ENCODE results near the gene SORCS2.

SORCS2 gene

DNA sequence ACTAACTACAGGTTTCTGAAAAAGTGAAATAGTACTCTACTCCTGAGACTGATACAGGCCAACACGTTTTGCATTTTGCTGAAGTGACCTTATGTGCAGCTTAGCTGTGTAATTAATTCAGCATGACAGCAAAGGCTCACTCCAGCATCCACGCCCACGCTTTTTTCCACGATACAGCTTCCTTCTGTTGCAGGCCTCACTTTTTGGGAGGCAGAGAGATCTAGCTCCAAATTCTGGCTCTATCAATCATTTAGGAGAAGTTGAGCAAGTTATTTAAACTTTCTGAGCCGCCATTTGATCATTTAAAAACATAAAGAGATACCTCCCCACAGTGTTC lies 587.1 kb downstream of the SORCS2 start:
- no peak for DNase-seq

GRCh38 chr4:7780751-7781348 lies 588.5 kb downstream of the SORCS2 start:
- no peak for DNase-seq

GRCh38 chr4:7781366-7781765 lies 589.0 kb downstream of the SORCS2 start:
- no peak for DNase-seq

GRCh38 chr4:7781993-7782392 lies 589.7 kb downstream of the SORCS2 start:
- DNase-seq: no peak

DNA sequence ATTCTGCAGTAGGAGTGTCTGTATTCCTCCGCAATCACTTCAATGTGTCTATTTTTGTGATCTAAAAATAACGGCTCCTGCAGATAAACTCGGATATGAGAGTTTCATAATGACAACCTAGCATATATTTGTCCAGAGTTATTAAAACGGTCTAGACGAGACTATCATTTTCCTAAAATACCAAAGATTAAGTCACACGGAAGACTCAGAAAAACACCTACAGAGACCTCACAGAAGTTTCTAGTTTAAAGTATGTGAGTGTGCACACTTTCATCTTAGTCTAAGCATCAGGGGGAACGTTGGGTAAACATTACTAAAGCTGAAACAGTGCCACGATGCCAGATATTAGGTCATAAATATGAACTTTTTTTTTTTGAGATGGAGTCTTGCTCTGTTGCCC lies 590.4 kb downstream of the SORCS2 start:
- no peak for DNase-seq

DNA sequence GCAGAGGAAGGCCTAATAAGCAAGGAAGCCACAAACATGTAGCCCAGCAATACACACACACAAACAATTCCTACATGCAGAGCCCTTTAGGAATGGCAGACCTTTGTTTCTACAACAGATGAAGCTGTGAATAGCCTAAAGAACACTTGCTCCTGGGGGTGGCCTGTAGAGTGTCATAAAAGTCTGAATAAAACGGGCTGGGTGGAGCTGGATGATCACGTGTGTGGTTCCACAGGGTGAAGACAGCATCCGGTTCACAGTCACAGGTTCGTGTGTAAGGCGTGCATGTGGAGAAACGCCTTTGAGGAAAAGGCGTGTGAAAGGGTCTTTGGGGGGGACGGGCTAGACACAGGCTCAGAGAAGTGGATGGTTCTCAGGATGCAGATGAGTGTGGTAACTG lies 591.2 kb downstream of the SORCS2 start:
- DNase-seq: no peak

- DNase-seq: no peak
Observed at GRCh38 chr4:7784131-7784870, 592.0 kb downstream of the SORCS2 start.

GRCh38 chr4:7785017-7785416 lies 592.7 kb downstream of the SORCS2 start:
- DNase-seq: no peak

DNA sequence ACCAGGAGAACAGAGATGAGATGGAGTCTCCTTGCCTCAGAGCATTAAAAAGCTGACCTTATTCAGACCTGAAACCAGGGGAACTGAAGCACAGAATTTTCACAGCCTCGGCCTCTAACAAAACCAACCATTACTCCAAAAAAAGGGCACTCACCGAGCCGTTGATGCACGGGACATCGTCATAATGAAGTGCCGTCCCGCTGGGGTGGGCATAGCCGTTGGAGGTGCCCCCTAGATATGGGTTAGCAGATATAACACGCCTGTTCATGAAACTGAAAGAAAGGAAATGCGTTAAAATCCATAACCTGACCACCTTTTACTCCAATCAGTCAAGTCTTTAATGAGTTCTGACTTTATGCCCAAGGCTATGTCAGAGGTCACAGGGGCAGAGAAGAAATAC lies 593.7 kb downstream of the SORCS2 start:
- no peak for DNase-seq

DNA sequence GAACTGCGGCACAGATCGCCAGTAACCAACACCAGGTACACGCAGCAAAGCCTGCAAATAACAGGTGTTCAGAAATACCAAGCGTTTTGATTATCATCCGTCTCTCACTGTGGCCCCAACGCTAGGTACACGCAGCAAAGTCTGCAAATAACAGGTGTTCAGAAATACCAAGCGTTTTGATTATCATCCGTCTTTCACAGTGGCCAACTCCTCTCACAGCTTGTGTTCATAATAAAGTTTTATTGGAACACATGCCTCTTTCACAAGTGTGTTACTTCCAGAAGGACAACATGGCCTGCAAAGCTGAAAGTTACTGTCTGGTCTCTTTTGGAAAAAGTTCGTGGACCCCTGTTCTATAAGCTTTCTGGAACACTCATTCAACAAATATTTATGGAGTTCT lies 594.2 kb downstream of the SORCS2 start:
- no peak for DNase-seq

DNA sequence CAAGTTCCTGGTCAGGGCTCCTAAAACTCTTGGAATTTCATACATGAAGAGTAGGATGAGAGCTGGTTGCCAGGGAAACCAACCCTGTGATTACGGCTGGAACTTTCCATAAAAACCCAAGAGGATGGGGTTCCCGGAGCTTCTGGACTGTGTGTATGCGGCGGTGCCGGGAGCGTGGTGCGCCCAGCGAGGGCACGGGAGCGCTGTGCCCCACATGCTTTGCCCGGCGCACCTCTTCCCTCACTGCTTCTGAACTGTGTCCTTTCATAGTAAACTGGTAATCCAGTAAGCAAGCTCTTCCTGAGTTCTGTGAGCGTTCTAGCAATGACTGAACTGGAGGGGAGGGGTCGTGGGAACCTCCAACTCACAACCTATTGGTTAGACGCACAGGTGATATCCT lies 594.7 kb downstream of the SORCS2 start:
- no peak for DNase-seq

GRCh38 chr4:7787681-7788141 lies 595.4 kb downstream of the SORCS2 start:
- no peak for DNase-seq

DNA sequence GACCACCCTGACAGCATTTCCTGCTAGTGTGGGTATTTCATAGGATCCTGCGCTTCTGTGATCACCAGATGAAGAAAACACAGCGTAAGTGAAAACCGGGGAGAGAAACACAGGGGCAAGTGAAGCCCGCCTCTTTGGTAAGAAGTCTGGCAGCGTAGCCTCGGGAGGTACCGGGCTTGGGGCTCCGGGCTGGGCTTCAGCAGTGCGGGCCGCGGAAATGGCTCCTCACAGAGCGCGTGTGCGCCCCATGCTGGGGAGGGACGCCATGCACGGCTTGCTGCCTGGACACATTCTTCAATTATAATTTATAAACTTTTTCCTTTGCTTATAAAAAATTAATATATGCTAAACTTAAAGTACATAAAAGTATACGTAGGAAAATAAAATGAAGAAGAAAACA lies 595.9 kb downstream of the SORCS2 start:
- no peak for DNase-seq

GRCh38 chr4:7788694-7789425 lies 596.5 kb downstream of the SORCS2 start:
- no peak for DNase-seq

GRCh38 chr4:7790023-7790422 lies 597.7 kb downstream of the SORCS2 start:
- no peak for DNase-seq

- no peak for DNase-seq
Observed at GRCh38 chr4:7790999-7791398, 598.7 kb downstream of the SORCS2 start.

All from activated CD8-positive, alpha-beta memory T cell treated with anti-CD3 and anti-CD28 coated beads, Interleukin-2, amount 50 U/mL, for 48 hours (primary cell).